Adipose tissue (tissue), 3 donors: ENCODE data around the gene GAL3ST2. TPM values are rescaled to one million over a fixed set of nuclear protein-coding genes. Genes with fewer than 3 reads are reported as not detected.
"Not testable (repeated sequence)": the region's sequence is repeated elsewhere in the genome, so short reads cannot be mapped to it uniquely, and the experiment has no call there.

Source experiments
- H3K27ac ChIP-seq: one replicate; pipeline ENCODE4 v1.5.1; 2013; ENCODE audit warnings: low read depth, low read length
- WGBS, 3 donors: extraction: QIAGEN DNeasy Blood & Tissue Kit; methylation state at CpG; one replicate each; pipeline ENCODE4 v1.1.7; 2013; 5-methylcytosine and 5-hydroxymethylcytosine counted together
- polyA plus RNA-seq, 3 donors: library from polyadenylated mRNA; stranded (reverse); fragments of 200-250 nt; gene quantifications; one replicate each; pipeline ENCODE4 v1.2.3, GENCODE V29; 2013
- donor health status: healthy with polysubstance abuse.
- donor health status: Bipolar disorder and iron deficiency.
- donor health status: healthy.

Gene GAL3ST2
- polyA plus RNA-seq, 3 donors, result 0.09 TPM; not detected in 2

DNA sequence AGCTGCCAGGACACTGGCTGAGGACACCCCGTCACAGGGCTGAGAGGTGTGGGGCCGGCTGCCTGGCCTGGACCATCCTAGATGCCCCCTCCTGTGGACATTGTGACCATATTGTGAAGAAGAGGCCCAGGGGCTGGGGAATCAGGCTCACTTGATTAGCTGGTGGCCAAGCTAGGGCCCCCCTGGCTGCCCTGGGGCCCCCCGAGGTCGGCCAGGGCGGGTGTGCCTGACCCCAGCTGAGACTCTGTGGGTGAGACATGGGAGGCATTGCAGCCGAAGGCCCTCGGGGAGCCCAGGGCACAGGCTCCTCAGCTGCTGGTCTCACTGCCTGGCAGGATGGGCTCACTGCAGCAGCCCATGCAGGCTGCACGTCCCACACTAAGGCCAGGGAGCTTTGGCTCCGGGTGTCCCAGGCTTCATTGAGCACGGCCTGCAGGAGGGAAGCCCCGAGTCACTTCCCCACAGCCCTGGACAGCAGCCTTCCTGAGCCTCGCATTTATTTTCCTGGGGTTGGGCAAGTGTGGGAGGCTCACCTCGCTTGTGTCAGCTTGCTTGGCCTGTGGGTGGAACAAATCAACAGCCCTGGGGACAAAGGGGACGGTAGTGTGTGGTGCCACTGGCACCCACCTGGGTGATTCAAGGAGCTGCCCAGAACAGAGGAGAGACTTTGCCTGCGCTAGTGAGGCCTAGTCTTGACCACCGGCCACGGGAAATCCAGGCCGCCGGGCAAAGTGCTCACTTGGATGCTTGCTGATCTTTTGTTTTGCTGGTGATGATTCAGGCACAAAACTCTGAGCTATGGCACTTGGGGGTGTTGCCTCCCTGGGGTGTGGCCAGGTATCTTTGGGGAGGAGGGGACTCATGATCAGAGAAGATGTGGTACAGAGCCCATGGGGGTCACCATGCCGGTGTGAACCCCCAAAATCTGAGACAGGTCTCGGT, 1.3 kb downstream of the GAL3ST2 start:
- no peak overlapping the region for H3K27ac ChIP-seq
- WGBS, 3 donors, result 77 to 79% (median 77%) methylated on average over 20 to 21 of the region's 21 CpGs

GRCh38 chr2:241780939-241781569, 4.4 kb downstream of the GAL3ST2 start:
- H3K27ac ChIP-seq, result no peak overlapping the region
- 68 to 91% (median 87%) methylated on average over 5 of the region's 5 CpGs for WGBS, 3 donors

- H3K27ac ChIP-seq, result not testable (repeated sequence)
- WGBS, 3 donors, result 82 to 95% (median 86%) methylated on average over 3 of the region's 3 CpGs
These were observed 5.4 kb downstream of the GAL3ST2 start for GRCh38 chr2:241782053-241782452.

GRCh38 chr2:241788135-241788534, 11.5 kb downstream of the GAL3ST2 start:
- no peak overlapping the region for H3K27ac ChIP-seq
- 83 to 88% (median 88%) methylated on average over 4 of the region's 4 CpGs for WGBS, 3 donors

DNA sequence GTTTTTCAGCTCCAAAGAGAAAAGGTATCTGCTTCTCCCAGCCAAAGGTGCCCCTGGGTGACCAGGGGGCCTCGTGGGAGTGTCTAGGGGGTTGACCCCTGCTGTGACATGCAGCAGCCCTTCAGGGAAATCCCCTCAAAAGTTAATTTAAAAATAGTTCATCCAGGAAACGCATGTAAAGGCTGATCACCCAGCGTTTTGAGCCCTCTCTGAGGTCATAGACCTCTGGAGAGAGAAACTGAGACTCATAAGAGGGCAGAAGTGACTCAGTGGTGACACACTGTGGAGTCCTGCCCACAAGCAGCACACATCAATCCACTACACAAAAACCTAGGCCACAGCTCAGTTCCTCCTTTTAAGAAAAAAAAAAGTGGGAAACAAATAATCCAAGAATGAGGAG, 11.9 kb downstream of the GAL3ST2 start:
- 44 to 51% (median 45%) methylated on average over 3 of the region's 3 CpGs for WGBS, 3 donors
- no peak overlapping the region for H3K27ac ChIP-seq

GRCh38 chr2:241791385-241791784, 14.8 kb downstream of the GAL3ST2 start:
- WGBS, 3 donors, result 62 to 82% (median 66%) methylated on average over 3 of the region's 3 CpGs
- H3K27ac ChIP-seq, result not testable (repeated sequence)

GRCh38 chr2:241793385-241793784, 16.8 kb downstream of the GAL3ST2 start:
- no peak overlapping the region for H3K27ac ChIP-seq
- WGBS, 3 donors, result 90 to 96% (median 93%) methylated on average over 5 of the region's 5 CpGs

- H3K27ac ChIP-seq, result no peak overlapping the region
- WGBS, 3 donors, result 83 to 90% (median 88%) methylated on average over 10 of the region's 10 CpGs
These were observed 17.7 kb downstream of the GAL3ST2 start for GRCh38 chr2:241794250-241794823.

DNA sequence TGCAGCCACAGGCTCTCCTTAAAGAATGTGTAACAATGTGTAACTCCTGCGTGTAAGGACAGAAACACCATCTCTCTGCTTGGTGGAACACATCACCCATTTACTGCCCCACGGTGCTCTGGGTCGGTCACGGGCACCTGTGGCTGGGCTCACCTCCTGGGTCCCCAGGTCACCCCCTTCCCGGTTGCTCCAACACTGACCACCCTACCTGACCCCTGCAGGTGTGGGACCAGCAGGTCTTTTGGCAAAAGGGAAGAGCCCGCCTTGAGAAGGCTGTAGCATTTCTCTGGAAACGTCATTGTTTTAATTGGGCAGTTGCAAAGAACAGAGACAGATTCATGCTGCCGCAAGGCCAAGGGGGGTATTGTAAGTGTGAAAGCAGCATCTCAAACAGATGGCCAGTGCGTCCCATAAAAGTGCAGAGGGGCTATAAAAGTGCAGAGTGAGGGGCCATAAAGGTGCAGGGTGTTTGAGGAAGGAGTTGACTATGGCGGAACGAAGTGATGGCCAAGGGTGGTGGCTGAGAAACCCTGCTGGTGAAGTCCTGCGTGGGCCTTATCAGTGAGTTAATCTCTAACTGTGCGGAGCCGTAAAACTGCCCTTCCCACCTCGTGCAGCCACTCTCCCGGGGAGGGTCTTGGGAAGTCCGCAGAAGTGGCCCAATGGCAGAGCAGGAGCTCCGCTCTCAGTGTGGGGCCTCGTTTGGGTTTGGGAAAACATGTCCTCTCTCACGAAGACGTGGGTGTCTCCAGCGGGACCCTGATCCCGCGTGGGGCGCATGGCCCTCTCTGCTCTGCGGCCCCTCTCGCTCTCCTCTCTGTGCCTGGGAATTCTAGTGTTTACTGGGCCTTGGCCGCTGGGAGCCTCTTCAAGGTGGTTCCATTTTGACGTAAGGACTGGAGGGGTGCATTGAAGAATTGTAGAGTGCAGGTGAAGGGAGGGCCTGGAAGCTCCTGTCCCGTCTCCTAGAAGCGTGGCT, 18.7 kb downstream of the GAL3ST2 start:
- 77 to 86% (median 78%) methylated on average over 31 of the region's 31 CpGs for WGBS, 3 donors
- H3K27ac ChIP-seq, result no peak overlapping the region

- 94 to 95% (median 95%) methylated on average over 13 of the region's 13 CpGs for WGBS, 3 donors
- H3K27ac ChIP-seq, result no peak overlapping the region
These were observed 19.6 kb downstream of the GAL3ST2 start for GRCh38 chr2:241796209-241796608.

DNA sequence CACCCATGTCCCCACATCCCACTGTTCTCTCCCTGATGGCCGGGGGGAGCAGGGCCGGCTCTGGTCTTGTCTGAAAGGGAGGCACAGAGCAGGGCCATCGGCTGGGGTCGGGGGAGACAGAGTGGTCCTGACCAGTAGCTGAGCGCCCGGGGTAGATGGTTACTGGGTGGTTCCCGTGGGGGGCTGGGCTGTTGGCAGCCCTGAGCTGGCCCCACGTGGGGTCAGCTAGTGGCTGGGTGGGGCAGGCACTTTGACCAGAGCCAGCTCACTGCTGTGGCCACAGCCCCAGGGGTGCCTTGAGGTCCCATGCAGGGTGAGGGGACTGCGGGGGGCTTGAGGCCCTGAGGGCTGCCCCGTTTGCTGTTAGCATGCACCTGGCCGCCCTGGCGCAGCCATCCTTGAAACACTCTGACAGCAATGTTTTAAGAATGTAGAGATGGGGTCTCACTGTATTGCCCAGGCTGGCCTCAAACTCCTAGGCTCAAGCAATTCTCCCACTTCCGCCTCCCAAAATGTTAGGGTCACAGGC, 20.1 kb downstream of the GAL3ST2 start:
- no peak overlapping the region for H3K27ac ChIP-seq
- 86 to 90% (median 88%) methylated on average over 13 of the region's 13 CpGs for WGBS, 3 donors

DNA sequence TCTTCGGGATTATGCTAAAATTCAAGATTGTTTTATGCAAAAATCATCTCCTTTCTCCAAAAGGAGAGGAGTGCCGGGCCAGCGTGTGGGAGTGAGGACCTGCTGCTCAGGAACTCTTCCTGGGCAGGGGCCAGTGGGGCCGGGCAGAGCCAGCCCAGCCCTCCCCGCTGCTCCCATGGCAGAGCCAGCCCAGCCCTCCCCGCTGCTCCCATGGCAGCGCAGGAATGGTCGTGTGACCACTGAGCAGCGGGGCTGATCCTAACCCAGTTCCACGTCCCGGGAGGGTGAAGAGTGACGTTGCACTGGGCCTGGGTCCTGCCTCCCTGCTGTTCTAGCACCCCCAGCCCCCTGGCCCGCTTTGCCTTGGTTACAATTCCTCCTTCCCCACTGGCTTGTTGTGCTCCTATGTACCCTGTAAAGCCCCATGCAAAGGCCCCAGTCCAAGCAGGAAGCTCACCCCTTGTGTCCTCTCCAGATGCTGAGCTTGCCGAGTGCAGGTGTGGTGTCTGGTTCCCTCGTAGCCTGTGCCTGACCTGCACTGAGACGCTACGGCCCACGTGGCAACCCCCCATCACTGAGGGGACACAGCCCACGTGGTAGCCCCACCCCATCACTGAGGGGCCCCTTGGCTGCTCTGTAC, 20.9 kb downstream of the GAL3ST2 start:
- 78 to 84% (median 81%) methylated on average over 19 of the region's 19 CpGs for WGBS, 3 donors

DNA sequence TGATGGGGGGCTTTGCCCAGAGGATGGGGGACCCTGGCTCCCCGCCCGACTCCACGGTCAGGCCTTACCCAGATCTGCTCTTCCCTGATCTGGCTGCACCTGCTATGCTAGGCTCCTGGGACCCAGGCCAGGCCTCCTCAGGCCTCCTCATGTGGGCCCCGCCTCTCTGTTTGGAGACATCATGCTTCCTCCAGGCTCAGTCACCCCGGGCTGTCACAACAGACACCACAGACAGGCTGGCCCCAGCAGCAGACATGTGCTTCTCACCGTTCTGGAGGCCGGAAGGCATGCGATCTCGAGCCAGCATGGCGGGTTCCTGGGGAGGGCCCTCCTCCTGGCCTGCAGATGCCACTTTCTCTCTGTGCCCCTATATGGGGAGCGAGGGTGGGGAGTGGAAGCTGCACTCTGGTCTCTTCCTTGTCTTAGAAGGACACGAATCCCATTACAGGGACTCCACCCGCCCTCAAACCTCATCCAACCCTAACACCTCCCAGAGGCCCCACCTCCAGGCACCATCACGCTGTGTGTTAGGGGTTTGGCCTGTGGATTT, 21.5 kb downstream of the GAL3ST2 start:
- H3K27ac ChIP-seq, result no peak overlapping the region
- 84 to 92% (median 86%) methylated on average over 14 of the region's 14 CpGs for WGBS, 3 donors

More for the DNA sequence above, 20.9 kb downstream of the GAL3ST2 start:
- no peak overlapping the region for H3K27ac ChIP-seq

- H3K27ac ChIP-seq, result no peak overlapping the region
- 87 to 90% (median 90%) methylated on average over 21 of the region's 21 CpGs for WGBS, 3 donors
These were observed 22.3 kb downstream of the GAL3ST2 start for GRCh38 chr2:241798631-241799521.

- WGBS, 3 donors, result 82 to 86% (median 85%) methylated on average over 9 to 10 of the region's 10 CpGs
- no peak overlapping the region for H3K27ac ChIP-seq
These were observed 23.0 kb downstream of the GAL3ST2 start for GRCh38 chr2:241799522-241800197.
